Endothelial cell of umbilical vein (primary cell): ENCODE measurements around the gene INTS11. TPM values are rescaled to one million over a fixed set of nuclear protein-coding genes. Genes with fewer than 3 reads are reported as not detected.

Source experiments
- BruUV-seq: library from RNA; stranded (reverse); fragments of 400-500 nt; replicated peaks from 2 replicates; lab custom pipeline; 2021; lab: Mats Ljungman, UMichigan
- CTCF ChIA-PET: fragments of 300-600, 350-600 bp; sonication (Branson Sonifier 250); formaldehyde crosslinking; loops from one replicate; lab custom pipeline; 2021; ENCODE audit warnings: antibody characterized with exemption, inconsistent platforms; lab: Charles Lee
- POLR2A ChIA-PET: fragments of 300-600, 350-600 bp; sonication (Branson Sonifier 250); formaldehyde crosslinking; loops from one replicate; lab custom pipeline; 2021; ENCODE audit warnings: antibody characterized with exemption, inconsistent platforms; lab: Charles Lee
- DNase-seq: peaks from one replicate; pipeline ENCODE4 v3.0.0-alpha.2; 2011; ENCODE audit warnings: low read depth, low spot score
- FAIRE-seq: peaks from 2 replicates; lab custom pipeline; 2011; peaks lifted over from hg19 to GRCh38; lab: Jason Lieb, UNC
- H2AFZ ChIP-seq: 2 replicates; pipeline ENCODE4 v1.6.0; 2012; ENCODE audit warnings: low read depth, low read length, control low read depth, inconsistent platforms
- H3K27ac ChIP-seq: 2 replicates; pipeline ENCODE4 v1.5.1; 2011; ENCODE audit warnings: low read depth, mild to moderate bottlenecking, control low read depth, low read length, moderate library complexity; ENCODE audit not compliant: insufficient read depth
- H3K27me3 ChIP-seq, 2 experiments: 2 replicates each; pipeline versions ENCODE4 v1.6.0 to v1.6.1; 2011; ENCODE audit warnings: low read length in 2 of 2, mixed read lengths in 1 of 2; ENCODE audit not compliant: control insufficient read depth in 2 of 2, insufficient read depth in 2 of 2
- H3K36me3 ChIP-seq, 2 experiments: 2 replicates in 1 of 2; 3 replicates in 1 of 2; pipeline ENCODE4 v1.5.1; 2011; ENCODE audit warnings: low read length in 2 of 2, mild to moderate bottlenecking in 1 of 2, moderate library complexity in 1 of 2; ENCODE audit not compliant: control insufficient read depth in 2 of 2, insufficient read depth in 2 of 2; ENCODE audit errors: extremely low read depth in 1 of 2
- H3K4me1 ChIP-seq: 3 replicates; pipeline ENCODE4 v1.5.1; 2011; ENCODE audit warnings: mild to moderate bottlenecking, low read length; ENCODE audit not compliant: control insufficient read depth, insufficient read depth; ENCODE audit errors: extremely low read depth
- H3K4me2 ChIP-seq: 2 replicates; pipeline ENCODE4 v1.6.1; 2011; ENCODE audit warnings: low read length, control low read depth, mixed read lengths; ENCODE audit not compliant: insufficient read depth
- H3K4me3 ChIP-seq, 3 experiments: fragments of 200-600 bp in 1 of 3; sonication (generic), shearing (Covaris generic) in 1 of 3; replicated peaks in 1 of 3; 2 replicates each; pipeline ENCODE4 v1.5.1; 2011 to 2016; ENCODE audit warnings: control low read depth in 3 of 3, low read length in 3 of 3, mild to moderate bottlenecking in 2 of 3, inconsistent platforms in 1 of 3, low read depth in 1 of 3, moderate library complexity in 1 of 3; ENCODE audit not compliant: insufficient read depth in 1 of 3
- H3K79me2 ChIP-seq: 2 replicates; pipeline ENCODE4 v1.6.0; 2012; ENCODE audit warnings: low read length, inconsistent platforms; ENCODE audit not compliant: control insufficient read depth, insufficient read depth
- H3K9ac ChIP-seq: replicated peaks from 2 replicates; pipeline ENCODE3; 2011; ENCODE audit warnings: low read length, control low read depth; ENCODE audit not compliant: insufficient read depth; ENCODE audit errors: extremely low read depth
- H3K9me1 ChIP-seq: replicated peaks from 3 replicates; pipeline ENCODE4 v1.6.0; 2011; ENCODE audit warnings: mild to moderate bottlenecking, low read length; ENCODE audit not compliant: control insufficient read depth, insufficient read depth; ENCODE audit errors: extremely low read depth
- H3K9me3 ChIP-seq: replicated peaks from 2 replicates; pipeline ENCODE4 v1.5.1; 2012; ENCODE audit warnings: low read length, inconsistent platforms; ENCODE audit not compliant: control insufficient read depth, insufficient read depth
- H4K20me1 ChIP-seq: replicated peaks from 2 replicates; pipeline ENCODE3; 2011; ENCODE audit warnings: mild to moderate bottlenecking, low read length; ENCODE audit not compliant: control insufficient read depth, insufficient read depth; ENCODE audit errors: extremely low read depth
- CTCF ChIP-seq, 2 donors: IDR thresholded peaks; 1 replicate in 1 of 2; 2 replicates in 1 of 2; pipeline ENCODE4 v1.5.1; 2011; ENCODE audit warnings: low read length in 2 of 2, mild to moderate bottlenecking in 2 of 2, moderate library complexity in 2 of 2, control low read depth in 1 of 2, inconsistent platforms in 1 of 2, low read depth in 1 of 2; ENCODE audit not compliant: insufficient read depth in 1 of 2; ENCODE audit errors: extremely low read depth in 1 of 2
- EZH2 ChIP-seq: IDR thresholded peaks from 2 replicates; pipeline ENCODE4 v1.6.1; 2012; ENCODE audit warnings: borderline replicate concordance, low read depth, mild to moderate bottlenecking, moderate library complexity, low read length, inconsistent platforms; ENCODE audit not compliant: severe bottlenecking
- FOS ChIP-seq: IDR thresholded peaks from 2 replicates; pipeline ENCODE4 v1.6.1; 2011; ENCODE audit warnings: mild to moderate bottlenecking, low read length, moderate library complexity, borderline replicate concordance; ENCODE audit not compliant: insufficient read depth
- GATA2 ChIP-seq: IDR thresholded peaks from 2 replicates; pipeline ENCODE4 v1.7.0; 2011; ENCODE audit warnings: low read depth, mild to moderate bottlenecking, moderate library complexity, mixed read lengths, low read length; ENCODE audit not compliant: insufficient read length, insufficient read depth
- JUN ChIP-seq: IDR thresholded peaks from 2 replicates; pipeline ENCODE4 v1.6.1; 2011; ENCODE audit warnings: borderline replicate concordance, low read depth; ENCODE audit not compliant: insufficient read length, insufficient read depth
- MAX ChIP-seq: IDR thresholded peaks from 2 replicates; pipeline ENCODE4 v1.6.1; 2011; ENCODE audit not compliant: insufficient read depth, insufficient read length
- MYC ChIP-seq: IDR thresholded peaks from one replicate; pipeline ENCODE4 v1.6.1; 2011; ENCODE audit warnings: mild to moderate bottlenecking, low read depth, low read length
- POLR2A ChIP-seq: IDR thresholded peaks from 2 replicates; pipeline ENCODE4 v1.6.1; 2012; ENCODE audit warnings: low read depth, mild to moderate bottlenecking, control low read depth, low read length
- POLR2AphosphoS5 ChIP-seq: IDR thresholded peaks from 2 replicates; pipeline ENCODE4 v1.6.1; 2012; ENCODE audit warnings: low read depth, mild to moderate bottlenecking, control low read depth, low read length, moderate library complexity; ENCODE audit not compliant: insufficient read depth
- dilution Hi-C: fragments of 300-500 bp; cut with MboI; formaldehyde crosslinking; loops from one replicate; pipeline ENCODE4 v1.15.0; 2019; ENCODE audit warnings: low sequenced_read_pairs; ENCODE audit not compliant: extremely low pct_ligation_motif_present
- intact Hi-C: fragments of 100-400 bp; cut with micrococcal nuclease; formaldehyde crosslinking; loops from one replicate; pipeline ENCODE4 v1.10.0; 2022
- polyA plus RNA-seq, 4 experiments: library from polyadenylated mRNA; depleted of rRNA in 3 of 4; stranded (reverse) in 3 of 4; unstranded in 1 of 4; fragments of >200 nt; gene quantifications; 2 replicates each; pipeline versions ENCODE4 v1.2.1 to v1.2.3, GENCODE V29; 2011 to 2012; ENCODE audit warnings: missing spikeins in 1 of 4
- total RNA-seq: library from RNA; stranded (reverse); gene quantifications from 2 replicates; pipeline ENCODE4 v1.2.3, GENCODE V29; 2021

Gene INTS11
- total and polyA plus RNA-seq, 2 donors (not counting 3 experiments of a cell fraction or from before 2014, with no cell fraction given): 132 to 222 TPM

DNA sequence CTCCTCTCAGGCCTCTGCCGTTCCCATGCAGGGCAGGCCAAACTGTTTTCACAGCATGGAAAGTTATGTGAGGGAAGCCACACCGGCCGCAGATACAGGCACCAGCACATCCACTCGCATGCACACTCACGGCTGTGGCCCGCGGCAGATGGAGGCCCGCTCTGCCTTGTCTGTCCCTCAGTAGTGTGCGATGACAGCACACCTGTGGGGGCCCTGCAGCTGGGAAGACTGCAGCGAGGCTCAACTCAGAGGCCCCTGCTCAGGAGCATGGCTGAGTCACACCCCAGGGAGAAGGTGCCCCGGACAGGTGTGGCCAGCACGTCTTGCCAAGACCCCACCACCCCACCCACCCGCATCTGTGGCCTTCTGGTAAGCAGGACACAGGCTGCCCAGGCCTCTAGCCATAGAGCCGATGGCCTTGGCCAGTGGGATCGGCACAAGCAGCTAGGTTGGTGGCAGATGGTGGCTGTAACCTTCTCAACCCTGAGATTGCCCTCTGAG is 49.5 kb downstream of the INTS11 start:
- no peak overlapping the region for H3K27ac ChIP-seq

More for the DNA sequence above, 49.5 kb downstream of the INTS11 start:
- dilution Hi-C loops (no loop called here), intact Hi-C loops (loop anchor here (1.0 to 5.0 kb wide), 3 partner anchors 15 to 263 kb away; partner anchors contain the start of gene ISG15)
- H3K4me3 ChIP-seq: no peak overlapping the region
- H3K79me2 ChIP-seq: peaks cover 35% of the 10 kb centered on the region
- no peaks in the 10 kb centered on the region for H3K9me3 ChIP-seq
- H3K9me1 ChIP-seq: no peaks in the 10 kb centered on the region
- FAIRE-seq (no peak), DNase-seq (no peak)
- ChIA-PET POLR2A (interaction anchor here (0.6 kb wide), 1 partner anchor 28 kb away, joined by 4 read pairs; no protein-coding TSS in a partner anchor), CTCF (interaction anchor here (2.1 kb wide), 1 partner anchor 17 kb away, joined by 11 read pairs; no protein-coding TSS in a partner anchor)
- H3K36me3 ChIP-seq: no peaks in the 10 kb centered on the region
- no peak overlapping the region for H3K4me2 ChIP-seq
- no TSS peak for BruUV-seq
- H2AFZ ChIP-seq: no peak overlapping the region
- H4K20me1 ChIP-seq: no peaks in the 10 kb centered on the region
- no peak for TF ChIP-seq GATA2
- TF ChIP-seq FOS: no peak
- no peak for TF ChIP-seq POLR2A
- no peak for TF ChIP-seq MAX
- TF ChIP-seq CTCF (IDR thresholded peaks at IDR 0.05; ENCODE audit: extremely low read depth in 1 of 2, insufficient read depth in 1 of 2, low read depth in 1 of 2, low read length in 2 of 2): no peak
- no peak for TF ChIP-seq POLR2AphosphoS5
- TF ChIP-seq EZH2: no peak
- no peak for TF ChIP-seq MYC
- TF ChIP-seq JUN: no peak
- no peaks in the 10 kb centered on the region for H3K27me3 ChIP-seq
- H3K9ac ChIP-seq: no peak overlapping the region
- peaks cover 24% of the 10 kb centered on the region for H3K4me1 ChIP-seq
